COLO668 (cell line): Measurements from ENCODE around the gene TMEM92.
"Not testable (repeated sequence)": the region's sequence is repeated elsewhere in the genome, so short reads cannot be mapped to it uniquely, and the experiment has no call there.

ENCODE experiments used
- DNase-seq: peaks from one replicate; lab custom pipeline; 2025; ENCODE audit not compliant: unreplicated experiment; lab: John Stamatoyannopoulos, UW

The TMEM92 gene

GRCh38 chr17:50261051-50261915 lies 13.0 kb upstream of the TMEM92 start:
- DNase-seq: no peak

- no peak for DNase-seq
Measured at GRCh38 chr17:50262001-50262794, 12.1 kb upstream of the TMEM92 start.

GRCh38 chr17:50263331-50264262 lies 10.7 kb upstream of the TMEM92 start:
- DNase-seq: no peak

- DNase-seq: no peak
Measured at GRCh38 chr17:50264263-50265113, 9.8 kb upstream of the TMEM92 start.

- DNase-seq: no peak
Measured at GRCh38 chr17:50265212-50265611, 9.1 kb upstream of the TMEM92 start.

GRCh38 chr17:50265690-50266315 lies 8.5 kb upstream of the TMEM92 start:
- no peak for DNase-seq

- no peak for DNase-seq
Measured at GRCh38 chr17:50266384-50267073, 7.7 kb upstream of the TMEM92 start.

- no peak for DNase-seq
Measured at GRCh38 chr17:50267074-50267841, 7.0 kb upstream of the TMEM92 start.

GRCh38 chr17:50268026-50268425 lies 6.2 kb upstream of the TMEM92 start:
- no peak for DNase-seq

- no peak for DNase-seq
Measured at GRCh38 chr17:50268743-50269275, 5.5 kb upstream of the TMEM92 start.

GRCh38 chr17:50269477-50270434 lies 4.5 kb upstream of the TMEM92 start:
- DNase-seq: peak; percentile 25

GRCh38 chr17:50270435-50271362 lies 3.6 kb upstream of the TMEM92 start:
- DNase-seq: no peak

- DNase-seq: not testable (repeated sequence)
Measured at GRCh38 chr17:50271363-50271750, 2.9 kb upstream of the TMEM92 start.

- no peak for DNase-seq
Measured at GRCh38 chr17:50272246-50272645, 2.0 kb upstream of the TMEM92 start.

- peak; percentile 11 for DNase-seq
Measured at GRCh38 chr17:50272711-50273653, 1.3 kb upstream of the TMEM92 start.
